ENCODE results near the gene FBN1.

The FBN1 gene

DNA sequence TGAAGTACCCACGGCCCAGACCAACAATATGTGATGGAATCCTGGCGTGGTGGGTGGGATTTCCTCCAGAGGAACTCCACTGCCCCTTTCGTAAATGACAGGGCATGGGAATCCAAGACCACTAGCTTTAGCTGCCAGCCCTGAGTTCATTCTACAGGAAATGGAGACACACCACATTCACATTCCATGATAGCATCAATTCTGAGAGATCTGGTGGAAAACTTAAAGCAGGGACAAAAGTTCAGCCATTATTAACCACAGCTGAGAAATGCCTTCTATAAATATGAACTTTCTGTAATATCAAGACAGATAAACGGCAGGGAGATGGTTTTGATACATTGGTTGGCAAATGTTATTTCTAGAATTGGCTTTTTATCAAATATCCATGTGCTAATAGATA is 98.2 kb downstream of the FBN1 start:
- no peak for DNase-seq

DNA sequence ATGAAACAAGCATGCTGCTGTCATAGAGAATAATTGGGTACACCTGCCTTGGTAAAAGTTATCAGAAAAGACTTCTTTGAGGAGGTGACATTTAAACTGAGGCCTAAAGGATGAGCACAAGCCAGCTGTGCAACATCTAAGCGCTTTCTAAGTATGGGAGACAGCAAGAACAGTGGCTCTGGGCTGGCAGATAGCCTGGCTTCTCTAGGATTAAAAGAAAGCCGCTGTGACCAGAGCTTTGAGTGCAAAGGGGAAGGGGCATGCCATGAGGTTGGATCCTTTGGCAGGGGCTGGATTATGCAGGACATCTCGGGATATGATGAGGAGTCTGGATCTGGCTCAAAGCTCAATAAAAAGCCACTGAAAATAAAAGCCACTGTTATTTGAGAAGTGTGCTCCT is 99.2 kb downstream of the FBN1 start:
- DNase-seq = no peak

DNA sequence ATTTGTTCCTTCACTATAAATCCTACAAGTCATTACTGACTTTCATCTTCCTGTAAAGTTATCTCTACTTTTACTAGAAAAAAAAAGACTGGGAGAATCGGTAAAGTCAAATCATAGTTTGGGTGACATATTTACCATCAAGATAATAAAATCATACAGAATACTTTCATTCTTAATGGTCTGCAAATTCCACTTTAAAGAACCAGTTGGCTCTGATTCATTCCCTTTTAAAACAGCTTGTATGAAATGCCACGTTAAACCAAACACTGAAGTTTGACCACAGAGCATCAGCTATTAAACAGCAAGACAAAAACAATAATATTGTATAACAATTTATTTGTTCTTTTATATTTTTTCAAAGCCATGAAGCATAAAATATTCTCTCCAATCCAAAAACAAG is 100.7 kb downstream of the FBN1 start:
- DNase-seq = no peak

- DNase-seq = no peak
Observed at GRCh38 chr15:48541341-48542278, 103.9 kb downstream of the FBN1 start.

- DNase-seq = no peak
Observed at GRCh38 chr15:48540756-48541155, 104.8 kb downstream of the FBN1 start.

DNA sequence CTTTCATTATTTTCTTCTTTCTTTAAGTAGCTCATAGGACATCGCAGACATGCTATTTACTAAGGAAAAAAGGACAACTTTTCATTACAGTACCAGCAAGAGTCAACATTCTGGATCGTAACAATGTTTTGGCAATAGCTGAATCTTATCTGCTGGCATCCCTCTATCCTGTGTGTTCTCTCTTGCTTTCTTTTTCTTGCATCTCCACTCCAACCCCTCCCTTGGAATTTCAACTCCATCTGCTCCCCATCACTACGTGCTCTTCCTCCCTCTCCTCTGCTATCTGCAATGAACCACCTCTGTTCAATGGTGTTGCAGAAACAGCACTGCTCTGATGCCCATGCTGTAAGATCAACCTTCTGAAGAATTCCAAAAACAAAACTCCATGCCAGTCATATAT is 106.6 kb downstream of the FBN1 start:
- no peak for DNase-seq

GRCh38 chr15:48537271-48538113 is 108.0 kb downstream of the FBN1 start:
- no peak for DNase-seq

DNA sequence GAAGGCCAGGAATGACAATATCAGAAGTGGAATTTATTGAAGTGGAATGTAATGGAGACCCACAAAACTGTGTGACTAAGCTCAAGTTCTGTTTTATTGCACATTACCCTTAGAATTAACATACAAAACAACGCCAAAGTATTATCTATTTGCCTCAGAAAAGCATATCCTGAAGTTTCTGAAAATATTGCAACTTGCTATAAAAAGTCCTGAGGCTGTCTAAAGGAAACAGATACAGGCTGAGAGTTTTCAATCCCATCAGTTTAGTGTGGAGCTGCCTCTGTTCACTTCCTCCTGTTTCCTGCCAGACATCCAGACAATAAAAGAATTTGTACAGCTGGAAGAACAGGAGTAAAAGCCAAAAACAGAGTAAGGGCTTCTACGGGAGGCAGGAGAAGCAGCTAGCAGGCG is 108.8 kb downstream of the FBN1 start:
- no peak for DNase-seq

DNA sequence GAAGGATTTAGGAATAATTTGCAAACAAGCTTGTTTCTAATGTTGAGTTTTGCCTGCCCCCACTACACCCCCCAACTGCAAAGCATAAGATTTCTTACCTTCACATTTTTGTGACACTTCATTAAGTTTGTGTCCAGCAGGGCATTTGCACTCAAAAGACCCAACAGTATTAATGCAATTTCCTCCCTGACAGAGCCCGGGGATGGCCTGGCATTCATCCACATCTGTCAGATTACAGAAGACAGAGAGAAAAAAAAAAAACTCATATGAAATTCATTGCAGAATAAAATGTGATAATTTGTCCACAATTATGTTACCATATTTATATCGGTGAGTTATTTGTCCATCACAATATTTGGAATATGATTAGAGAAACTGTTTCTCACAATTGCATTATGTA is 111.5 kb downstream of the FBN1 start:
- DNase-seq = no peak

- DNase-seq = no peak
Observed at GRCh38 chr15:48532946-48533345, 112.6 kb downstream of the FBN1 start.

- no peak for DNase-seq
Observed at GRCh38 chr15:48530528-48530927, 115.0 kb downstream of the FBN1 start.

- DNase-seq = no peak
Observed at GRCh38 chr15:48528921-48529320, 116.6 kb downstream of the FBN1 start.

- no peak for DNase-seq
Observed at GRCh38 chr15:48527517-48527916, 118.0 kb downstream of the FBN1 start.

DNA sequence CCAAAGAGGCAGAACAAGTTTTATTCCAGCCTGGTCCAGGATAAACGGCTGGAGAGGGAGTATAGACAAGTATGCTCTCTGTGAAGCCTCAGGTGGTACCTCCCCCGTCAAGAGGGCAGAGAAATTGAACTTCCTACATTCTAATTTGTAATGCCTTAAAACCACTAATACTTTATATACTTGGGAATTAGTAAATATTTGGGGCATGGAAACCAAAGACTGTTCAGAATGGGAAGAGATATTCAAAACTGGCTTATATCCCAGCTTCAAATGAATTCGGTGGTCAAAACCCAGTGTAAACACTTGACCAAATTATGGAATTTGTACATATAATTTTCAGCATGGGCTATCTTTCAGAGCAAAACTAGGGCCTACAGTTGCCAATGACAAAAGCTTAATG is 122.6 kb downstream of the FBN1 start:
- no peak for DNase-seq

DNA sequence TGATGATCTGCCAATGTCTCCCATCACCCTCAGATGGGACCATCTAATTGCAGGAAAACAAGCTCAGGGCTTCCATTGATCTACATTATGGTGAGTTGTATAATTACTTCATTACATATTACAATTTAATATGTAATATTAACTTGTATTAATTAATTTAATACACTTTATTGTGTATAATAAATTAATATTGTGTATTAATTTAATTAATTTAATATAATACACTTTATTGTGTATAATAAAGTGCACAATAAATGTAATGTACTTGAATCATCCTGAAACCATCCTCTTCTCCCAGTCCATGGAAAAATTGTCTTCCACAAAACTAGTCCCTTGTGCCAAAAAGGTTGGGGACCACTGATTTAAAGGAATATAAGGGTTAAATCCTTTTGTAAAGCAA is 123.4 kb downstream of the FBN1 start:
- DNase-seq = no peak

DNA sequence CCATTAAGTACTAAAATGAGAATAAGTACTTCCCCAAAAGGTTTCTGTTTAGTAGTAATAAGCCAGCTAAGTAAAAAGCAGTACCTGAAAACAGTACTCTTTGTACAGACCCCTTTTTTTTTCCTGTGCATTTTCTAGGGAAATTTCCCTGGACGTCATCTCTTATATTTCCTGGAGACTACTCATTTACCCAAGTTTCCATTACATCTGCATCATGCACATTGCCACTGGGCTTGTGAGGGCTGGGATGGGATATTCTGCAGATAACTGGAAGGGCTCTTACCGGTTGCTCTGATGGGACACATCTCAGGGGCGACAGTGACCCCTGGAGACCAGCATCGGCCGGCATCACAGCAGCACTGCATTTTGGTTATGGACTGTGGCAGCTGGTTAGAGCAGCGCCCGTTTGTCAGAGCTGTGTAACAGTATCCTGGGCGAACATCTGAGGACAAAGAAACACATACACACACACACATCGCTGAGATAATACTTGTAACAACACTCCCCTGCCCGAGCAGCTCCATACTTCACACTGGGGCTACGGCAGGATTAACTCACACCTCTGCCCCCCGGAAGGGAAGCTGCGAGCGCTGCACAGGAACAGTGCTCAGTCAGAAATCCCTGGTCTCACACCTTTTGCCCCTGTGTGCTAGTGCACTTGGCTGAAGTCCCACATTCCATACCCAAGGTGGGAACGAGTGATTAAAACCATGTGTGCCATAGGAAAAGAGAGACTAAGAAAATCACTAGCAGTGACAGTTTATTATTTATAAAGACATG is 124.9 kb downstream of the FBN1 start:
- DNase-seq = no peak

DNA sequence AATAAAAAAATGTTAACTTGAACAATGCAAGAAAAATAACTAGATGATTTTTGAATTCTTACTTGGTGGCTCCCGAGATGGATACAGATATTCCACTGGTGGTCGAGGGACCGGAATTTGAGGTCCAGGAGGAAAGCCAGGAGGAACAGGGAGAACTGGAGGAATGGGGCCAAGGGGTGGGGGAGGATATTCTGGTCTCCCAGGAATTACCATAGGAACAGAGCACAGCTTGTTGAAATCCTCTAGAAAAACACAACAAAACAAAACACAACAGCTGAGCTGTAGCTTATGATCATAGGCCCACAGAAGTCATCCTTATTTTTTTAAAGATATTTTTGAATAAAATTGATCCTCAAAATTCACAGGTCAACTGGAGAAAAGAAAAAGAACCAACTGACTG is 129.4 kb downstream of the FBN1 start:
- DNase-seq = no peak

GRCh38 chr15:48515500-48515899 is 130.0 kb downstream of the FBN1 start:
- DNase-seq = no peak

GRCh38 chr15:48514103-48514816 is 131.2 kb downstream of the FBN1 start:
- DNase-seq = no peak

GRCh38 chr15:48510976-48511375 is 134.5 kb downstream of the FBN1 start:
- DNase-seq = no peak

DNA sequence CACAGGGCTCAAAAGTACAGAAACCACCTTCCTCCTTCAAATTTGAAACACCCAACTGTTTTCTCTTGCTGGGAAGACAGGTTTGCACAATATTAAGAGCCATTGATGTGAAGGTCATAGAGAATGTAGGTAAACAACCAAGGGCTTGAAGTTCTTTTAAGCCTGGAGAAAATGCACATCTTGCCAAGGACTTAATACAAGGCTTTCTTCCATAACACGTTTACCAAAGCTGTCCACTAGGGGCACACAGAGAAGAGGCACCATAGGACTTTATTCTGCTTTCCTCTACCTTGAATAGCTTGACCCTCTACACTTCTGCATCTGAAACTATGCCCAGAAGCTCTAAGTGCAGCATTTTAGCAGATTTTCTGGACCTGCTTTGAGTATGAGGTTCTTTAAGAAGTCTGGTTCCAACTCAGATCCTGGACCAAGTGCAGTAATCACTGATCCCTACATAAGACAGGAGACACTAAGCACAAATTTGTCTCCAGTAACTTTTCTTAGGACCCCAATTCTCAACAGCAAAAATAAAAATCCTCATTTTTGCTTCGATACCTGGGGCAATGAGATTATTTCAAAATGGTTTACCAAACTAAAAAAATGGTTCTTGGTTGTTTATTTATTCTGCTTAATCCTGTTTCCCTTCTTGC is 138.0 kb downstream of the FBN1 start:
- DNase-seq = peak; percentile 28

GRCh38 chr15:48505067-48505466 is 140.4 kb downstream of the FBN1 start:
- DNase-seq = no peak
